Loucy (cell line): ENCODE results near the gene GNA15.

Experiments
- EZH2phosphoT487 ChIP-seq: fragments of 200-600 bp; IDR thresholded peaks from 2 replicates; pipeline ENCODE4 v1.6.1; 2018; ENCODE audit warnings: antibody characterized with exemption, mild to moderate bottlenecking, moderate library complexity, borderline replicate concordance
- TF ChIP-seq, protein P1 (sequence below): fragments of 200-600 bp; sonication (generic); conservative IDR thresholded peaks from 2 replicates; pipeline ENCODE4 v1.5.1; 2014; ENCODE audit warnings: mild to moderate bottlenecking, antibody characterized with exemption, low read length

DNA sequence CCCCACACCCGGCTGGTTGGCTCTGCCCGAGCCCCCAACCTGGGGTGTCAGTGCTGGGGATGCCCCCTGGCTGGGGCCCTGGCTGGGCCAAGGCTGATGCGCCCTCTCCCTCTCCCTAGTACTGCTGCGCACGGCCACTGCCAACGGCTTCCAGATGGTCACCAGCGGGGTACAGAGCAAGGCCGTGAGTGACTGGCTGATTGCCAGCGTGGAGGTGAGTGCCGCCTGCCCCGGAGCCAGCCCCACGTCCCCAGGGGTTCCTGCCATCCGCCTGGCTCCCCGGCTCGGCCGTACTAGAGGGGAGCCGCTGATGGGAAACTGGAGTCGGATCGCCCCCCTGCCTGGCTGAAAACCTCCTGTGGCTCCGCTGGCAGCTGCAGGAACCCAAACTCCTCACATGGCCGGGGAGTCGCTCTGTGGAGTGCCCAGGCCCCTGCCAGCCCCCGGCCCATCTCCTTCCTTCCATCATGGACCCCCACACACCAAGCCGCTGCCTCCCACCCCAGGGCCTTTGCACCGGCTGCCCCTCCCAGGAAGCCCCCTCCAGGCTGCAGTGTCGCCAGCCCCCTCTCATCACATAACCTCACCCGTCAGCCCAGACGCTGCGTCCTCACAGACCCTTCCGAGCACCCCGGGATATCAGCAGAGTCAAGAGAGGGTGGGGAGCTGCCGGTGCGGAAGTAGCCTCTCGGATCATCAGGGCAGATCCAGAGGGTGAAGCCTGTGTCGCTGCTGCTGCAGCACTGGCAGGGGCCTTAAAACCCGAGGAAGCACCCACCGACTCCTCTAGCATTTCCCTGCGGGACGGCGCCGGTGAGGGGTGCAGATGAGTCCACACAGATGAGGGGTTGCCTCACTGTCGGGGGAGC lies 60.5 kb downstream of the GNA15 start:
- no peak for TF ChIP-seq EZH2phosphoT487
- TF ChIP-seq, protein P1, sequence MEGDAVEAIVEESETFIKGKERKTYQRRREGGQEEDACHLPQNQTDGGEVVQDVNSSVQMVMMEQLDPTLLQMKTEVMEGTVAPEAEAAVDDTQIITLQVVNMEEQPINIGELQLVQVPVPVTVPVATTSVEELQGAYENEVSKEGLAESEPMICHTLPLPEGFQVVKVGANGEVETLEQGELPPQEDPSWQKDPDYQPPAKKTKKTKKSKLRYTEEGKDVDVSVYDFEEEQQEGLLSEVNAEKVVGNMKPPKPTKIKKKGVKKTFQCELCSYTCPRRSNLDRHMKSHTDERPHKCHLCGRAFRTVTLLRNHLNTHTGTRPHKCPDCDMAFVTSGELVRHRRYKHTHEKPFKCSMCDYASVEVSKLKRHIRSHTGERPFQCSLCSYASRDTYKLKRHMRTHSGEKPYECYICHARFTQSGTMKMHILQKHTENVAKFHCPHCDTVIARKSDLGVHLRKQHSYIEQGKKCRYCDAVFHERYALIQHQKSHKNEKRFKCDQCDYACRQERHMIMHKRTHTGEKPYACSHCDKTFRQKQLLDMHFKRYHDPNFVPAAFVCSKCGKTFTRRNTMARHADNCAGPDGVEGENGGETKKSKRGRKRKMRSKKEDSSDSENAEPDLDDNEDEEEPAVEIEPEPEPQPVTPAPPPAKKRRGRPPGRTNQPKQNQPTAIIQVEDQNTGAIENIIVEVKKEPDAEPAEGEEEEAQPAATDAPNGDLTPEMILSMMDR = no peak
